Gastroesophageal sphincter (tissue), 4 donors: Measurements from ENCODE around the gene CALY. TPM values are rescaled to one million over a fixed set of nuclear protein-coding genes. Genes with fewer than 3 reads are reported as not detected.

Experiments used
- ATAC-seq: fragments of 150-250 bp; one replicate; pipeline ENCODE4 v1.9.1; 2016; ENCODE audit warnings: mild to moderate bottlenecking, moderate library complexity
- H3K27ac ChIP-seq, 4 donors: fragments of 200-600 bp; sonication (generic) in 3 of 4; 1 replicate in 3 of 4; 2 replicates in 1 of 4; pipeline ENCODE4 v1.5.1; 2016 to 2019
- H3K27me3 ChIP-seq: fragments of 200-600 bp; sonication (generic); one replicate; pipeline ENCODE4 v1.5.1; 2019
- H3K36me3 ChIP-seq, 2 donors: fragments of 200-600 bp; sonication (generic); one replicate each; pipeline ENCODE4 v1.5.1; 2019; ENCODE audit warnings: control low read depth in 1 of 2
- H3K4me1 ChIP-seq, 3 donors: fragments of 200-600 bp; sonication (generic); 1 replicate in 2 of 3; 2 replicates in 1 of 3; pipeline ENCODE4 v1.5.1; 2016 to 2019; ENCODE audit warnings: control low read depth in 2 of 3
- H3K4me3 ChIP-seq, 2 donors: fragments of 200-600 bp; sonication (generic); one replicate each; pipeline ENCODE4 v1.5.1; 2019; ENCODE audit warnings: mild to moderate bottlenecking in 1 of 2, moderate library complexity in 1 of 2
- H3K9me3 ChIP-seq, 3 donors: fragments of 200-600 bp; sonication (generic); one replicate each; pipeline ENCODE4 v1.5.1; 2017 to 2019; ENCODE audit warnings: control low read depth in 2 of 3
- EP300 ChIP-seq: sonication (generic); formaldehyde crosslinking; IDR thresholded peaks from one replicate; pipeline ENCODE4 v1.6.1; 2017; ENCODE audit warnings: antibody characterized with exemption, mild to moderate bottlenecking
- POLR2A ChIP-seq, 2 donors: fragments of 450-650 bp; IDR thresholded peaks; one replicate each; pipeline ENCODE4 v1.6.1; 2017; ENCODE audit warnings: antibody characterized with exemption in 2 of 2, mild to moderate bottlenecking in 2 of 2, moderate library complexity in 1 of 2
- POLR2AphosphoS5 ChIP-seq: sonication (generic); formaldehyde crosslinking; IDR thresholded peaks from one replicate; pipeline ENCODE4 v1.6.1; 2017; ENCODE audit warnings: antibody characterized with exemption
- WGBS, 2 donors: methylation state at CpG; one replicate each; pipeline ENCODE4 v1.1.5; 2018; ENCODE audit warnings: low coverage in 1 of 2; 5-methylcytosine and 5-hydroxymethylcytosine counted together
- total RNA-seq, 4 donors: library from RNA; depleted of rRNA; stranded (reverse); fragments of >200 nt; gene quantifications; one replicate each; pipeline ENCODE4 v1.1.0, GENCODE V29; 2016
- TF ChIP-seq, protein P1 (sequence below), 4 experiments: fragments of 200-600 bp in 2 of 4; fragments of 450-650 bp in 2 of 4; sonication (generic) in 1 of 4; IDR thresholded peaks; one replicate each; pipeline ENCODE4 v1.5.1; 2017 to 2019; ENCODE audit warnings: antibody characterized with exemption in 4 of 4, mild to moderate bottlenecking in 2 of 4, moderate library complexity in 2 of 4

The CALY gene
- total RNA-seq, 4 donors from 2014 or later: 0.47 to 1.5 (median 1.5) TPM; not detected in 1

DNA sequence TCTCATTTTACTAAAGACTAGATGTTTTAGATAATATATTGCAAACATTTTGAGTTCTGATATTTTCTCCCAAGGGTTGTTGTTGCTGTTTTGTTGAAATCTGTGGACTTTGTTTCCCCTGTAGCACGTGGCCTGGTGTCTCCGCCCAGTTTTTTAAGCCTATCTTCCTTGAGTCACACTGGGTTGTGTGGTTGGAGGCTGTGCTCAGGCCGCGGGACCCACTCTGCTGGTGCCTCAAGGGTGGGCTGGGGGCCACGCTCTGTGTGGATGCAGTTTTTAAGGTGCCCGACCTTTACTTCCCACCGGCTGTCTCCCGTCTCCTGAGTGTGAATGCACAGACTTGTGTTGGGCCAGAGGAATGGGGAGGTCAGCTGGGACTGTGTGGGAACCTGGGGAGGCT, 6.2 kb upstream of the CALY start:
- Histone ChIP-seq H3K9me3 (no peaks in the 10 kb centered on the region), H3K4me3 (no peak overlapping the region), H3K27ac (no peak overlapping the region), H3K27me3 (peaks cover 96% of the 10 kb centered on the region), H3K4me1 (no peaks in the 10 kb centered on the region), H3K36me3 (no peaks in the 10 kb centered on the region)
- WGBS, 2 donors: 40 to 67% methylated on average over 1 to 2 of the region's 8 CpGs
- no peak for ATAC-seq
- TF ChIP-seq EP300 (no peak), POLR2A (IDR thresholded peaks at IDR 0.05) (no peak), POLR2AphosphoS5 (no peak)
- TF ChIP-seq, protein P1, sequence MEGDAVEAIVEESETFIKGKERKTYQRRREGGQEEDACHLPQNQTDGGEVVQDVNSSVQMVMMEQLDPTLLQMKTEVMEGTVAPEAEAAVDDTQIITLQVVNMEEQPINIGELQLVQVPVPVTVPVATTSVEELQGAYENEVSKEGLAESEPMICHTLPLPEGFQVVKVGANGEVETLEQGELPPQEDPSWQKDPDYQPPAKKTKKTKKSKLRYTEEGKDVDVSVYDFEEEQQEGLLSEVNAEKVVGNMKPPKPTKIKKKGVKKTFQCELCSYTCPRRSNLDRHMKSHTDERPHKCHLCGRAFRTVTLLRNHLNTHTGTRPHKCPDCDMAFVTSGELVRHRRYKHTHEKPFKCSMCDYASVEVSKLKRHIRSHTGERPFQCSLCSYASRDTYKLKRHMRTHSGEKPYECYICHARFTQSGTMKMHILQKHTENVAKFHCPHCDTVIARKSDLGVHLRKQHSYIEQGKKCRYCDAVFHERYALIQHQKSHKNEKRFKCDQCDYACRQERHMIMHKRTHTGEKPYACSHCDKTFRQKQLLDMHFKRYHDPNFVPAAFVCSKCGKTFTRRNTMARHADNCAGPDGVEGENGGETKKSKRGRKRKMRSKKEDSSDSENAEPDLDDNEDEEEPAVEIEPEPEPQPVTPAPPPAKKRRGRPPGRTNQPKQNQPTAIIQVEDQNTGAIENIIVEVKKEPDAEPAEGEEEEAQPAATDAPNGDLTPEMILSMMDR (IDR thresholded peaks at IDR 0.05): no peak

DNA sequence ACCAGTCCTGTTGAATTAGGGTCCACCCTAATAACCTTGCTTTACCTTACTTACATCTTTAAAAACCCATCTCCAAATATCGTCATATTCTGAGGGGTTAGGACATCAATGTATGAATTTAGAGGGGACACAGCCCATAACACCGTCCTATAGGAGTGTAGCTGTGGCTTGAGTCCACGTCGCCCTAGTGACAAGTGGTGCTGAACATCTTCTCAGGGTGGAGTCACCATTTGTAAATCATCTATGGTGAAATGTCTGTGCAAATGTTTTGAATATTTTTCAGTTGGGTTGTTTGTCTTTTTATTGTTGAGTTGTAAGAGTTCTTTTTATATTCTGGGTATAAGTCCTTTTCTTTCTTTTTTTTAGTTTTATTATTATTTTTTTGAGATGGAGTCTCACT, 5.3 kb upstream of the CALY start:
- 79 to 87% methylated on average over 4 of the region's 4 CpGs for WGBS, 2 donors
- peaks cover 96% of the 10 kb centered on the region for H3K27me3 ChIP-seq
- H3K27ac ChIP-seq: no peak overlapping the region
- peaks cover 0 to under 1% (median 0%) of the 10 kb centered on the region in 3 donors for H3K4me1 ChIP-seq
- H3K9me3 ChIP-seq: no peaks in the 10 kb centered on the region
- no peak overlapping the region for H3K4me3 ChIP-seq
- ATAC-seq: no peak
- TF ChIP-seq, protein P1 (IDR thresholded peaks at IDR 0.05): no peak
- TF ChIP-seq EP300 (no peak), POLR2AphosphoS5 (no peak), POLR2A (IDR thresholded peaks at IDR 0.05) (no peak)
- H3K36me3 ChIP-seq: no peaks in the 10 kb centered on the region

DNA sequence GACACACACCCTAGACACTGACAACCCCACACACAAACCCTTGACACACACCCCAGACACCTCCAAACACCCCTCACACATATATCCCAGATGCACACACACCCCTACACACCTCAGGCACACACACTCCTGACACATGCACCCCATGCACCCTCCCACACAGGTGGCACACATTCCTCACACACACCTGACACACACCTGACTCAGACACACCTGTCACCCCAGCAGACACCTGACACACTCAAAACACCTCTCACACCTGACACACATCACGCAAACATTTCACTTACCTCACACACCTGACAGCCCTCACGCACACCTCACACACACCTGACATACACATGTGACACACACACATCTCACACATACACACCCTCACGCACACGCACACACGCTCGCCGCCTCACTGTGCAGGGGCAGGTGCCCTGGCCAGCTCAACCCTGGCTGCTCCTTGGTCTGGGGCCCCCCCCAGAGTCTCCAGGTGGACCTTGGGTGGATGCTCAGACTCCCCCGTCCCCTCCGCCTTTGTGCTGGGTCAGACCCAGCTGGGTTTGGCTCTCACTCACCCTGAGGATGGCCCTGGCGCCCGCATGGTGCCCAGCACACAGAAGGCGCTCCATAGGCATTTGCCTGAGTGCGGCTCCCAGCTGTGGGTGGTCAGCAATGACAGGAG, 3.1 kb upstream of the CALY start:
- Histone ChIP-seq H3K27ac (no peak overlapping the region), H3K9me3 (no peaks in the 10 kb centered on the region), H3K27me3 (peaks cover 96% of the 10 kb centered on the region), H3K36me3 (no peaks in the 10 kb centered on the region), H3K4me1 (peaks cover 0 to 22% (median 20%) of the 10 kb centered on the region in 3 donors), H3K4me3 (no peak overlapping the region)
- no peak for ATAC-seq
- TF ChIP-seq POLR2AphosphoS5 (no peak), POLR2A (IDR thresholded peaks at IDR 0.05) (no peak), EP300 (no peak)
- TF ChIP-seq, protein P1 (IDR thresholded peaks at IDR 0.05): no peak
- 40 to 70% methylated on average over 1 to 4 of the region's 13 CpGs for WGBS, 2 donors

DNA sequence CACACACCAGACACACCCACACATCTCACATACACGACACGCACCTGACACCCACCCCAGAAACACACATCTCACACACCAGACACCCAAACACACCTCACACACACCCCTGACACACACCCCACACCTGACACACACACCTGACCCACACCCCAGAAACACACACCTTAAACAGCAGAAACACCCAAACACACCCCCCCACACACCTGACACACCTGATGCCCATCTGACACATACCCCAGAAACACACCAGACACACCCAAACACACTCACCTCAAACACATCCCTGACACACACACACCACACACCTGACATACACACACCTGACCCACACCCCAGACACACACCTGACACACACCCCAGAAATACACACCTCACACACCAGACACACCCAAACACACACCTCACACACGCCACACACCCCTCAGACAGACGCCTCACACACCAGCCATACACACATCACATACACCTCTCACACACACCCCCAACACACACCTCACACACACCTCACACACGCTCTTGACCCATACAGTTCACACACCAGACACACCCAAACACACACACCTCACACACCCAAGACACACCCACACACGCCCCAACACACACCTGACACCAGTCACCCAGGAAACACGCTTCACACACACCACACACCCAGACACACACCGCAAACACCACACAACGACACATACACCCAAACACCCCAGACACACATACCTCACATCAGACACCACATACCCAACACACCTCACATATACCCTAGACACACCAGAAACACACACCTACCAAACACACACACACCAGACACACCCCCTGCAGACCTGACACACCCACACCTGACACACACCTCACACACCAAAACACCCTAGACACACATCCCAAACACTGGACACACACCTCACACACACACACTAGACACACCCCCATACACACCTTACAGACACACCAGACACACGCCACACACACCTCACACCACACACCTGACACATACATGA, 1.7 kb upstream of the CALY start:
- TF ChIP-seq POLR2A (IDR thresholded peaks at IDR 0.05) (no peak), EP300 (no peak), POLR2AphosphoS5 (no peak)
- TF ChIP-seq, protein P1 (IDR thresholded peaks at IDR 0.05): no peak
- peaks cover 92% of the 10 kb centered on the region for H3K27me3 ChIP-seq
- no peaks in the 10 kb centered on the region for H3K9me3 ChIP-seq
- ATAC-seq: no peak
- H3K4me1 ChIP-seq: peaks cover 0 to 26% (median 23%) of the 10 kb centered on the region in 3 donors
- WGBS, 2 donors: 82 to 92% methylated on average over 2 to 8 of the region's 10 CpGs
- H3K36me3 ChIP-seq: no peaks in the 10 kb centered on the region
- H3K27ac ChIP-seq: no peak overlapping the region
- H3K4me3 ChIP-seq: no peak overlapping the region
